Activated CD4-positive, alpha-beta T cell treated with anti-CD3 and anti-CD28 coated beads for 24 hours (primary cell): ENCODE data around the gene PLCG1.
A peak's percentile ranks its signal among the peaks of the same experiment; 100 is the strongest.

ENCODE experiments used
- DNase-seq, 2 donors: peaks; one replicate each; pipeline ENCODE4 v3.0.0-alpha.2; 2020; ENCODE audit warnings: low read depth in 2 of 2

PLCG1 gene

GRCh38 chr20:41167118-41167470 lies 29.8 kb downstream of the PLCG1 start:
- DNase-seq, result no peak

- no peak for DNase-seq
Measured at GRCh38 chr20:41167481-41168253, 30.3 kb downstream of the PLCG1 start.

GRCh38 chr20:41168281-41169161 lies 31.2 kb downstream of the PLCG1 start:
- no peak for DNase-seq

- DNase-seq, result no peak
Measured at GRCh38 chr20:41169162-41169690, 31.9 kb downstream of the PLCG1 start.

- DNase-seq, result no peak
Measured at GRCh38 chr20:41169791-41170351, 32.5 kb downstream of the PLCG1 start.

- no peak for DNase-seq
Measured at GRCh38 chr20:41170386-41171105, 33.2 kb downstream of the PLCG1 start.

- no peak for DNase-seq
Measured at GRCh38 chr20:41171736-41172295, 34.5 kb downstream of the PLCG1 start.

- no peak for DNase-seq
Measured at GRCh38 chr20:41172296-41173140, 35.2 kb downstream of the PLCG1 start.

GRCh38 chr20:41173161-41173721 lies 35.9 kb downstream of the PLCG1 start:
- peak; percentile 53 to 54 for DNase-seq

- DNase-seq, result no peak
Measured at GRCh38 chr20:41173791-41174341, 36.5 kb downstream of the PLCG1 start.

- no peak for DNase-seq
Measured at GRCh38 chr20:41174373-41174772, 37.0 kb downstream of the PLCG1 start.

- no peak for DNase-seq
Measured at GRCh38 chr20:41174782-41175181, 37.4 kb downstream of the PLCG1 start.

- no peak for DNase-seq
Measured at GRCh38 chr20:41175201-41175651, 37.9 kb downstream of the PLCG1 start.

- no peak for DNase-seq
Measured at GRCh38 chr20:41175727-41176330, 38.5 kb downstream of the PLCG1 start.

- no peak for DNase-seq
Measured at GRCh38 chr20:41176711-41177552, 39.6 kb downstream of the PLCG1 start.

GRCh38 chr20:41177636-41178035 lies 40.3 kb downstream of the PLCG1 start:
- no peak for DNase-seq

- DNase-seq, result no peak
Measured at GRCh38 chr20:41178495-41178894, 41.2 kb downstream of the PLCG1 start.

- DNase-seq, result no peak
Measured at GRCh38 chr20:41178904-41179432, 41.6 kb downstream of the PLCG1 start.
